GM11168 (cell line): ENCODE data around the gene FOXP1.

Source experiments
- in situ Hi-C: fragments of 300-500 bp; cut with MboI; formaldehyde crosslinking; loops from one replicate; pipeline ENCODE4 v1.12.0; 2022; ENCODE audit warnings: low sequenced_read_pairs; ENCODE audit not compliant: unreplicated experiment

Gene FOXP1

DNA sequence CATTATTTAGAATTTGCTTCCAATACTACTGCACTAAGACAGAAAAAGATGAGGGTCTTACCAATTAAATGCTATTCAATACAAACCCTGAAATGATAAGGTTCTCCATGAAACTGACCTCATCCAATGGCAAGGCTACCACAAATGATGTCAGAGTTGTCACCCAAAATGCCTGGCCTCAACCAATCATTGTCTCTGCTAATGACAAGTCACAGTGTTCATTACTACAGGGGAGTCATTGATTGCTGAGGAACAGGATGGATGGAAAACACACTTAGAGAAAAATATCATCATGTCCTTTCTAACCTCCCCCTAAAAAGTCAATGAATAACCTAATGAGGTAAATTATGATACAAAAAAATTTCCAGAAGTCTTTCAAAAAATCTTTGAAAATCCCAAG lies 91.0 kb downstream of the FOXP1 start:
- in situ Hi-C loops: no loop called here

GRCh38 chr3:71491154-71491752 lies 92.3 kb downstream of the FOXP1 start:
- in situ Hi-C loops: no loop called here

GRCh38 chr3:71490692-71491091 lies 92.8 kb downstream of the FOXP1 start:
- in situ Hi-C loops: no loop called here

GRCh38 chr3:71489315-71489761 lies 94.2 kb downstream of the FOXP1 start:
- in situ Hi-C loops: no loop called here

GRCh38 chr3:71488882-71489281 lies 94.6 kb downstream of the FOXP1 start:
- in situ Hi-C loops: no loop called here

DNA sequence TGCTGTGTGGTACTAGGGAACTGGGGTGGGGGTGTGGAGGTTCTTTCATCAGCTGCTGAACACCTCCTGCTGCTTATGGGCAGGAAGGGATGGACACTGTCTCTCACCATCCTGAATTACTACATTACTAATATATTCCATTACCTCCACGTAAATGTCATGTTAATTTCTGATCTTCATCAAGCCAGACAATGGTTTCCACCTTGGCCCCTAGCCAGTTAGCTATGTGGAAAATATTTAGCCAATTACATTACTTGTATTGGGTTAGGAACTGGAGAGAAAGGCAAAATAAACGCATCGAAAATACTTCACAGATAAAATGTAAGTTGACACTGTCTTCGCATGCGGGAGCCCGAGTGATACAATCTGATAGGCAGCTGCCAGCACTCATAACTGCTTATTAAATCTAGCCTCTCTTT lies 95.1 kb downstream of the FOXP1 start:
- in situ Hi-C loops: no loop called here

DNA sequence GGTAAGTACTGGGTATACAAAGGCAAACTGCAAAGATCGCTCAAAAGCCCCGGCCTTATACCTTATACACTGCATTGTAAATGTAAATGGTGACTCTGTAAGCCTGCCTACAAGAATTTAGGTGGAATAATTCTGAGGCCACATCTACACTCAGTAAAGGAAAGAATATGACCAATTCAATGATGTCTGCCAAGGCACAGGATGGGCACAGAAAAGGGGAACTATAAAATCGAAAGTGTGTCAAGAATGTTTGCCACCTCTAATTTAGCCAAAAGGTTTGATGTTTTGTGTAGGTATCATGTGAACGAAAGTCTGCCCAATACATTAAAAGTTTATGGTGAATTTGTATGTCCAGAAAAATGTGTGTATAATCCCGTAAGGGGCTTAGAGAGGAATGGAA lies 96.1 kb downstream of the FOXP1 start:
- in situ Hi-C loops: no loop called here

DNA sequence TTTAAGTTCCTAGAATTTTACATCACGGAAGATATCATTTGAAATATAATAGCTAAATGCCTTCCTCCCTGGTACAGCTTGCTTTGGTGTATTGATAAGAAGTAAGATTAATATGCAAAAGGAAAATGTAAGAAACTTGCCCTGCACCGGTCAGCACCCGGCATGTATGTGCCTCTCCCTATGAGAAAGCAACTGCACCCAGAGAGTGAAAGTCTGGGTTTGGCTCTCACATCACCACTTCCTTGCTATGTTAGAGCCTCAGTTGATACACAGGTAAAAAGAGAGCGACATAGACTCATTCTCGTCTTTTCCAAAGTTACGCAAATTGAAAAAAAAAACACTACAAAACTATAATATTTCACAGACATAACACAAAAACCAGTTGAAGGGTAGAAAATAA lies 96.7 kb downstream of the FOXP1 start:
- in situ Hi-C loops: no loop called here

DNA sequence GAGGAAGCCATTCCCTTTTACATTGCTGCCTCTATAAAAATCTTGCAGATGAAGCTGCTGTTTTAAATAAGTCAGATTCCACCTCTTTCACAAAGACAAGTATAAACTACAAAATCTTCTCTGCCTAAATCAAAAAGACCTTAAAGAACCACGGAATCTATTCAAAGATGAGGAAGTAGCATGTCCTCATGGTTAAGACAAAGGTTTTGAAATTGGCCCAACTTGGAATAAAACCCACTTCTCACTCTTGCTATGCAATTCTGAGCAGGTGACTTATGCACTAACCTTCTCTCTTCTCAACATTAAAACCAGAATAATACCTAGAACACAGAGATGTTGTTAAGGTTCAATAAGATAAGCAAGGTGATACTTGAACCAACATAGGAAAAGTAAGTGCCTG lies 97.6 kb downstream of the FOXP1 start:
- in situ Hi-C loops: no loop called here

- in situ Hi-C loops: no loop called here
Measured at GRCh38 chr3:71484452-71484851, 99.1 kb downstream of the FOXP1 start.

DNA sequence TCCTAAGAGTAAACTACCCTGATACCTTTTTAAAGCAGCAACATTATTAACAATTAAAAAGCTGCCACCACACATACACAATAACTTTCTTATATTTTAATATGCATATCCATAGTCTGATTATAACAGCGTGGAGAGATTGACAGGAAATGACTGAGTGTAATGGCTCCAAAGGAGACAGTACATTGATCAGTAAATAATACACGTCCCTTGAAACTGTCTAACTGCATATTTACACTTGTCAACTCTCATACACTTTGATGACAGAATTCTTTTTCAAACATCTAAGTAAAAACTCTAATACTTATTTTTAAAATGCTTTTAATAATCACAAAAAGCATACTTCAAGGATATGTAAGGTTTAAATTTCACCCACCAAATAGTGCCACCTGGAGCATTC lies 99.5 kb downstream of the FOXP1 start:
- in situ Hi-C loops: no loop called here

- in situ Hi-C loops: no loop called here
Measured at GRCh38 chr3:71482771-71483170, 100.8 kb downstream of the FOXP1 start.

- in situ Hi-C loops: no loop called here
Measured at GRCh38 chr3:71478568-71478967, 105.0 kb downstream of the FOXP1 start.

DNA sequence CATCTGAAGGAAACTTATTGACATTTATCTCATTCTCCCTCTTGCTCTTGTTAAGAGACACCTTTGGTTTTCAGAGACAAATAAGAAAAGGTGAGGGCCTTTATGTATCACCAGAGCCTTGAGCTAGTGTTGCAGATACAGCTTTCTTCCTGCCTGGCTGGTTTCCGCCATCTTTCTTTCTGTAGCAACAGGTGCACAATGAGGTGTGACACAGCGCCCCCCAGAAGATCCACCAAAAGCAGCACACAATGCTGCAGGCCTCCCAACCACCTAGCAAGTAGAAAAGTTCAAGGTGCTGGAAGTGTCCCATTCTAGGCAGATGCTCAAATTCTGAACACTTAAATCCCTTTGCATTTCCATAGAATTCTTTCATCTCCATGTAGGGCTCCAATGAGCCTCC lies 106.6 kb downstream of the FOXP1 start:
- in situ Hi-C loops: no loop called here

DNA sequence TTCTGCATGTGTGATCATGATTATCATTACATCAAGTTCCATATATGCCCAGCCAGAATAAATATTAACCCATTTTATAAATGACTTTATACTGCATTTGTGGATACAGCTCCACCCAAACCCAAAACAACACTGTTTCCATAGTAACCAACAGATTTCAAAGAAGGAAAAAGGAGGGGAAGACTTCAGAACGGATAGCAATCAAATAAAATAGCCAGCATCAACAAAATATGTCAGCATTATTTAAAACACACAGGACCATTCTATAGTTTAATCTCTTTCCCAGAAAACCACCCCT lies 114.4 kb downstream of the FOXP1 start:
- in situ Hi-C loops: no loop called here

- in situ Hi-C loops: no loop called here
Measured at GRCh38 chr3:71468311-71469137, 115.0 kb downstream of the FOXP1 start.

DNA sequence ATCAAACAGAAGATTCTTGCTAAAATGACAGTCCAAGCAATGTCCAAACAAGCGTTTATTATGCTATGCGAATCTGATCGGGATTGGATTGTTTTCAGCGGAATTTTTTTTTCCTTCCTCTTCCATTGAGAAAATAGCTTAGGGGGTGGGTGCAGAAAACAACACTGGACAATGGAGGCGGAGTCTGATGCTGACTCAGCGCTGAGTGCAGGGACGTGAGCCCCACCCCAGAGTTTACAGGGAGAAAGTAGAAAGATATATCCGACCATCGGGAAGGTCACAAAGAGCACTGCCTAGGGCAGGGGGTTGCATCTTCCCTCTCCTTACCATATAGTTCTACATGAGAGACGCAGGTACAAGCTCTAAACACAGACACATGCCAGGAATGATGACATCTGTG lies 117.0 kb downstream of the FOXP1 start:
- in situ Hi-C loops: no loop called here

DNA sequence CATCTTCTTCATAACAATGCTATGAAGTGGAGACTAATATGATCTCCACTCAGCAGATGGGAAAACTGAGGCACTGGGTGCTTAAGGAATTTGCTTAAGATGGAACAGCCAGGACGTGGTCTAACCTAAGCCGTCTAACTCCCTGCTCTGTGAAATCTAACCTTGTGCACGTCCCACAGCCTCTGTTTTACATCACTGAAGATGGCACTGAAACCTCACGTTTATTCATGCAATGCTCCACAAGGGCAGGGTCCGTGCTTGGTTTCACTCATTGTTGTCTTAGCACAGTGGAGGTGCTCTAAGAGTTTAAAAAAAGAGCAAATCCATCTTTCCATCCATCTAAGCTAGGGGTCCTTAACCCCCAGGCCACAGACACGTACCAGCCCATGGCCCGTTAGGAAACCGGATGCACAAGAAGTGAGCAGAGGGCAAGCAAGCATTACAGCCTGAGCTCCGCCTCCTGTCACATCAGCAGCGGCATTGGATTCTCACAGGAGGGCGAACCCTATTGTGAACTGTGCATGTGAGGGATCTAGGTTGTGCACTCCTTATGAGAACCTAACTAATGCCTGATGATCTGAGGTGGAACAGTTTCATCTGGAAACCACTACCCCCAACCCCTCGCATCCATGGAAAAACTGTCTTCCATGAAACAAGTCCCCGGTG lies 118.0 kb downstream of the FOXP1 start:
- in situ Hi-C loops: no loop called here

DNA sequence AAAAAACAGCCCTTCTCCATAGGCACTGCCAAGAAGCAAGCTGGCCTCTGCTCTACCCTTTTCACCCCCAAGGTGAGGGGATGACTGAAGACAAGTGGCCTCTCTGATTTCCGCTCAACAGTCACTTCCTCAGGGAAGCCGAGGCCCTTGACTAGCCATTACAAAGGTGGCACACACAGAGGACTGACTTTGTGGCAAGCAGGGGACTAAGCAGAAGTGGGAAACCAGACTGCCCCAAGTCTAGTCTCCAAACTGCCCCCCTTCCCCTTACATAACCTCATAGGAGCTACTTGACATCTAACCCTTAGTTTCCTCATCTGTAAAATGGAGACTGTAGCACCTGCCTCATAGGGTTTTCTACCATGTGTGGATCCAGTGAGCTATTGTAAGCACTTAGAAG lies 118.9 kb downstream of the FOXP1 start:
- in situ Hi-C loops: no loop called here

DNA sequence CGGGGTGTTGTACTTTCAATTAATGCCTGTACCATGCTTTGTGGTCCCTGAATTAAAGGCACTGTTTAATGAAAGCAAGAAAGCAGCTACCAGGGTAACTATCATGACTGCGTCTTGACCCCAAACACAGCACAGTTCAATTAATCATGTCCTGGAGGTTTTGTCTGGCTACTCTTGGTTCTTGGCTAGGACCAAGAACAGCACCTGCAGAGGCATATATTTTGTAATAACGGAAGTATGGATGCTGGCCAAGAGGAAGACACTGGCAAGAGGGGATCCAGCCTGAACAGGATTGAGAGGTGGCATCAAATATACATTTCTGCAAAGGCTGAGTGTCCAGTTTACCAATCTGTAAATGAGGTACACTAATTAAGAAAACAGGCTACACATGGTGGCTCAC lies 119.9 kb downstream of the FOXP1 start:
- in situ Hi-C loops: no loop called here

DNA sequence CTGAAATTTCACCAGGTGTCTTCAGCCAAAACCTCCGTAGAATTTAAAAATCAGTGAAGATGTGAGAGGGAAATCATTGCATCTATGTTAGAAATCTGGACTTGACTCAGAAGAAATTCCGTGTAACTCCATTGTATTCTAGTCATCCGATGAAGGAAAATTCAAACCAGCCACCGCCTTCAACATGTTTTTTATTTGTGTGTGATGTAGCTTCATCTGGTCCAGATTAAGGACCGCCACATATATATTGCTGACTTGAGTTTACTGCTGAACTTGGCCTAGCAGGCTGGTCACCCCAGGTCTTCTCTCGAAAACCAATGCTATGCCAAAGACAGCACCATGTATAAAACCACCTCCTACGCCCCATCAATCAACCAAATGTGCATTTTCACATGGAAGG lies 120.9 kb downstream of the FOXP1 start:
- in situ Hi-C loops: no loop called here
